H1 (cell line): ENCODE results near the gene NRN1L. TPM values are rescaled to one million over a fixed set of nuclear protein-coding genes. Genes with fewer than 3 reads are reported as not detected.

Experiments
- CBX5 ChIP-seq: fragments of 300-800, 300-1000 bp; sonication (generic); IDR thresholded peaks from 2 replicates; pipeline ENCODE4 v1.7.1; 2016; ENCODE audit warnings: antibody characterized with exemption, low read length, low read depth
- CEBPB ChIP-seq: IDR thresholded peaks from 2 replicates; pipeline ENCODE4 v1.6.1; 2012; ENCODE audit warnings: low read depth, low read length
- CREB1 ChIP-seq: IDR thresholded peaks from 2 replicates; pipeline ENCODE4 v1.6.1; 2012; ENCODE audit warnings: inconsistent platforms
- CTBP2 ChIP-seq: IDR thresholded peaks from 2 replicates; pipeline ENCODE4 v1.7.0; 2011; ENCODE audit warnings: borderline replicate concordance, mild to moderate bottlenecking, moderate library complexity, mixed read lengths, low read length; ENCODE audit not compliant: insufficient read depth, insufficient read length
- FOSL1 ChIP-seq: IDR thresholded peaks from 2 replicates; pipeline ENCODE4 v1.6.1; 2011; ENCODE audit warnings: mild to moderate bottlenecking, low read depth, low read length, moderate library complexity; ENCODE audit not compliant: insufficient read depth
- GTF2F1 ChIP-seq: IDR thresholded peaks from 2 replicates; pipeline ENCODE4 v1.6.1; 2012; ENCODE audit warnings: low read depth, low read length, improper control_type of control experiment, borderline replicate concordance
- JUND ChIP-seq: IDR thresholded peaks from 2 replicates; pipeline ENCODE4 v1.6.1; 2011; ENCODE audit warnings: mild to moderate bottlenecking, improper control_type of control experiment, low read length
- MAX ChIP-seq: IDR thresholded peaks from 2 replicates; pipeline ENCODE4 v1.6.1; 2012; ENCODE audit warnings: inconsistent platforms
- NANOG ChIP-seq: IDR thresholded peaks from 2 replicates; pipeline ENCODE4 v1.6.1; 2011; ENCODE audit warnings: low read length, low read depth, mild to moderate bottlenecking, inconsistent platforms; ENCODE audit not compliant: insufficient read depth, poor library complexity, severe bottlenecking
- RAD21 ChIP-seq, 2 experiments: IDR thresholded peaks in 1 of 2; conservative IDR thresholded peaks in 1 of 2; 2 replicates each; pipeline ENCODE4 v1.6.1; 2011; ENCODE audit warnings: low read depth in 2 of 2, low read length in 2 of 2, improper control_type of control experiment in 1 of 2, inconsistent platforms in 1 of 2, mild to moderate bottlenecking in 1 of 2, moderate library complexity in 1 of 2
- SIN3A ChIP-seq, 2 experiments: IDR thresholded peaks in 1 of 2; conservative IDR thresholded peaks in 1 of 2; 2 replicates each; pipeline ENCODE4 v1.6.1; 2011 to 2012; ENCODE audit warnings: low read length in 2 of 2, improper control_type of control experiment in 1 of 2, low read depth in 1 of 2, mild to moderate bottlenecking in 1 of 2
- SP1 ChIP-seq: IDR thresholded peaks from 2 replicates; pipeline ENCODE4 v1.6.1; 2011; ENCODE audit warnings: low read depth, low read length
- SP2 ChIP-seq: IDR thresholded peaks from 2 replicates; pipeline ENCODE4 v1.6.1; 2012; ENCODE audit warnings: mild to moderate bottlenecking, low read length, inconsistent platforms
- TBP ChIP-seq: IDR thresholded peaks from 2 replicates; pipeline ENCODE4 v1.6.1; 2011; ENCODE audit warnings: low read depth, low read length, improper control_type of control experiment
- polyA plus RNA-seq, 7 experiments: library from polyadenylated mRNA; depleted of rRNA in 3 of 7; stranded (reverse) in 5 of 7; unstranded in 2 of 7; fragments of >200 nt in 5 of 7; fragments of 200-250 nt in 2 of 7; gene quantifications; 1 replicate in 5 of 7; 2 replicates in 1 of 7; 4 replicates in 1 of 7; pipeline versions ENCODE4 v1.2.1 to v1.2.3, GENCODE V29; 2011 to 2013; ENCODE audit warnings: missing spikeins in 2 of 7, mixed read lengths in 2 of 7
- total RNA-seq: library from RNA; stranded (reverse); fragmentation: NEBNext Ultra II Directional; extraction: Animal tissue kit (Norgen Biotek cat#: 25700); gene quantifications from 2 replicates; pipeline ENCODE4 v1.2.1, GENCODE V29; 2021

The NRN1L gene
- total and polyA plus RNA-seq, 2 of the 8 experiments (the other 6 are each of a cell fraction or from before 2014, with no cell fraction given), result 4.1 to 35.2 TPM

- TF ChIP-seq CEBPB (no peak), RAD21 (IDR thresholded peaks at IDR 0.05 in 1 of 2, conservative IDR thresholded peaks at IDR 0.05 in 1 of 2; ENCODE audit: low read depth in 2 of 2, low read length in 2 of 2) (peak; percentile 94), MAX (peak; percentile 47), CTBP2 (no peak), CBX5 (no peak), SP1 (no peak), FOSL1 (no peak), SIN3A (conservative IDR thresholded peaks at IDR 0.05 in 1 of 2, IDR thresholded peaks at IDR 0.05 in 1 of 2; ENCODE audit: low read depth in 1 of 2, low read length in 2 of 2) (peak in 1 of 2 experiments; percentile 76; a peak in 2 of 4 replicates), NANOG (peak; percentile 45), SP2 (no peak), JUND (peak; percentile 28; the same call in 1 of the 2 replicates), GTF2F1 (no peak), TBP (peak; percentile 26; the same call in 1 of the 2 replicates), CREB1 (peak; percentile 26; the same call in 1 of the 2 replicates)
Observed at GRCh38 chr16:67928561-67929364, 44.1 kb downstream of the NRN1L start (continued).
